ENCODE measurements around the gene UBE2O.

GRCh38 chr17:76368545-76368944 lies 84.4 kb downstream of the UBE2O start:
- TF ChIP-seq, protein P1, sequence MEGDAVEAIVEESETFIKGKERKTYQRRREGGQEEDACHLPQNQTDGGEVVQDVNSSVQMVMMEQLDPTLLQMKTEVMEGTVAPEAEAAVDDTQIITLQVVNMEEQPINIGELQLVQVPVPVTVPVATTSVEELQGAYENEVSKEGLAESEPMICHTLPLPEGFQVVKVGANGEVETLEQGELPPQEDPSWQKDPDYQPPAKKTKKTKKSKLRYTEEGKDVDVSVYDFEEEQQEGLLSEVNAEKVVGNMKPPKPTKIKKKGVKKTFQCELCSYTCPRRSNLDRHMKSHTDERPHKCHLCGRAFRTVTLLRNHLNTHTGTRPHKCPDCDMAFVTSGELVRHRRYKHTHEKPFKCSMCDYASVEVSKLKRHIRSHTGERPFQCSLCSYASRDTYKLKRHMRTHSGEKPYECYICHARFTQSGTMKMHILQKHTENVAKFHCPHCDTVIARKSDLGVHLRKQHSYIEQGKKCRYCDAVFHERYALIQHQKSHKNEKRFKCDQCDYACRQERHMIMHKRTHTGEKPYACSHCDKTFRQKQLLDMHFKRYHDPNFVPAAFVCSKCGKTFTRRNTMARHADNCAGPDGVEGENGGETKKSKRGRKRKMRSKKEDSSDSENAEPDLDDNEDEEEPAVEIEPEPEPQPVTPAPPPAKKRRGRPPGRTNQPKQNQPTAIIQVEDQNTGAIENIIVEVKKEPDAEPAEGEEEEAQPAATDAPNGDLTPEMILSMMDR (IDR thresholded peaks at IDR 0.05; ENCODE audit: insufficient read depth, low read depth, low read length) = no peak
- no peak for TF ChIP-seq EZH2 (IDR thresholded peaks at IDR 0.05; ENCODE audit: insufficient read depth, low read length)
